ENCODE results near the gene ZC3H18. TPM values are rescaled to one million over a fixed set of nuclear protein-coding genes. Genes with fewer than 3 reads are reported as not detected.
A peak's percentile ranks its signal among the peaks of the same experiment; 100 is the strongest.

The ZC3H18 gene
- total and polyA plus RNA-seq, 10 of the 15 experiments (the other 5 are each of a cell fraction or from before 2014, with no cell fraction given): 1.0 to 58.3 (median 22.4) TPM

GRCh38 chr16:88651276-88651988 lies 81.2 kb downstream of the ZC3H18 start (continued):
- TF ChIP-seq PRDM15 (CRISPR knock-in tag; IDR thresholded peaks at IDR 0.05): no peak
- TF ChIP-seq PML (IDR thresholded peaks at IDR 0.05; ENCODE audit: low read length): peak; percentile 77
- TF ChIP-seq KDM1A (IDR thresholded peaks at IDR 0.05; ENCODE audit: borderline replicate concordance): no peak
- TF ChIP-seq CREM (IDR thresholded peaks at IDR 0.05; ENCODE audit: low read depth): peak; percentile 86
- TF ChIP-seq NFIC (IDR thresholded peaks at IDR 0.05; ENCODE audit: low read depth, low read length): no peak; the same call in 1 of the 2 replicates
- TF ChIP-seq CBX3 (IDR thresholded peaks at IDR 0.05; ENCODE audit: borderline replicate concordance, low read depth): no peak
- no peak for TF ChIP-seq CBX5 (IDR thresholded peaks at IDR 0.05; ENCODE audit: low read depth)
- no peak for TF ChIP-seq ZNF274 (IDR thresholded peaks at IDR 0.05; ENCODE audit: insufficient read depth, insufficient read length)
- peak; percentile 86 for TF ChIP-seq FOXK2 (IDR thresholded peaks at IDR 0.05)
- TF ChIP-seq EZH2 (IDR thresholded peaks at IDR 0.05; ENCODE audit: borderline replicate concordance, control insufficient read depth, low read depth, low read length): no peak
- no peak for TF ChIP-seq SREBF1 (IDR thresholded peaks at IDR 0.05; ENCODE audit: low read length)
- no peak; a peak in 2 of 4 replicates for TF ChIP-seq EP300 (IDR thresholded peaks at IDR 0.05; ENCODE audit: borderline replicate concordance in 1 of 2, control insufficient read depth in 1 of 2, low read depth in 2 of 2, low read length in 2 of 2)
- TF ChIP-seq YY1 (IDR thresholded peaks at IDR 0.05; ENCODE audit: low read depth, low read length): 0 out of 2 replicates have a peak, but pooled peaks have one; percentile 6
- TF ChIP-seq, protein P1, sequence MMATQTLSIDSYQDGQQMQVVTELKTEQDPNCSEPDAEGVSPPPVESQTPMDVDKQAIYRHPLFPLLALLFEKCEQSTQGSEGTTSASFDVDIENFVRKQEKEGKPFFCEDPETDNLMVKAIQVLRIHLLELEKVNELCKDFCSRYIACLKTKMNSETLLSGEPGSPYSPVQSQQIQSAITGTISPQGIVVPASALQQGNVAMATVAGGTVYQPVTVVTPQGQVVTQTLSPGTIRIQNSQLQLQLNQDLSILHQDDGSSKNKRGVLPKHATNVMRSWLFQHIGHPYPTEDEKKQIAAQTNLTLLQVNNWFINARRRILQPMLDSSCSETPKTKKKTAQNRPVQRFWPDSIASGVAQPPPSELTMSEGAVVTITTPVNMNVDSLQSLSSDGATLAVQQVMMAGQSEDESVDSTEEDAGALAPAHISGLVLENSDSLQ (IDR thresholded peaks at IDR 0.05): peak; percentile 91
- peak; percentile 98 for TF ChIP-seq SMARCA5 (IDR thresholded peaks at IDR 0.05)
- TF ChIP-seq USF2 (IDR thresholded peaks at IDR 0.05; ENCODE audit: borderline replicate concordance, low read depth, low read length): no peak
- TF ChIP-seq, protein P2, sequence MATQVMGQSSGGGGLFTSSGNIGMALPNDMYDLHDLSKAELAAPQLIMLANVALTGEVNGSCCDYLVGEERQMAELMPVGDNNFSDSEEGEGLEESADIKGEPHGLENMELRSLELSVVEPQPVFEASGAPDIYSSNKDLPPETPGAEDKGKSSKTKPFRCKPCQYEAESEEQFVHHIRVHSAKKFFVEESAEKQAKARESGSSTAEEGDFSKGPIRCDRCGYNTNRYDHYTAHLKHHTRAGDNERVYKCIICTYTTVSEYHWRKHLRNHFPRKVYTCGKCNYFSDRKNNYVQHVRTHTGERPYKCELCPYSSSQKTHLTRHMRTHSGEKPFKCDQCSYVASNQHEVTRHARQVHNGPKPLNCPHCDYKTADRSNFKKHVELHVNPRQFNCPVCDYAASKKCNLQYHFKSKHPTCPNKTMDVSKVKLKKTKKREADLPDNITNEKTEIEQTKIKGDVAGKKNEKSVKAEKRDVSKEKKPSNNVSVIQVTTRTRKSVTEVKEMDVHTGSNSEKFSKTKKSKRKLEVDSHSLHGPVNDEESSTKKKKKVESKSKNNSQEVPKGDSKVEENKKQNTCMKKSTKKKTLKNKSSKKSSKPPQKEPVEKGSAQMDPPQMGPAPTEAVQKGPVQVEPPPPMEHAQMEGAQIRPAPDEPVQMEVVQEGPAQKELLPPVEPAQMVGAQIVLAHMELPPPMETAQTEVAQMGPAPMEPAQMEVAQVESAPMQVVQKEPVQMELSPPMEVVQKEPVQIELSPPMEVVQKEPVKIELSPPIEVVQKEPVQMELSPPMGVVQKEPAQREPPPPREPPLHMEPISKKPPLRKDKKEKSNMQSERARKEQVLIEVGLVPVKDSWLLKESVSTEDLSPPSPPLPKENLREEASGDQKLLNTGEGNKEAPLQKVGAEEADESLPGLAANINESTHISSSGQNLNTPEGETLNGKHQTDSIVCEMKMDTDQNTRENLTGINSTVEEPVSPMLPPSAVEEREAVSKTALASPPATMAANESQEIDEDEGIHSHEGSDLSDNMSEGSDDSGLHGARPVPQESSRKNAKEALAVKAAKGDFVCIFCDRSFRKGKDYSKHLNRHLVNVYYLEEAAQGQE (IDR thresholded peaks at IDR 0.05; ENCODE audit: low read depth, low read length): peak; percentile 28; the same call in 1 of the 2 replicates
- TF ChIP-seq HDAC2 (IDR thresholded peaks at IDR 0.05): no peak
- TF ChIP-seq HDAC6 (IDR thresholded peaks at IDR 0.05; ENCODE audit: unreplicated experiment): no peak
- TF ChIP-seq TBL1XR1 (IDR thresholded peaks at IDR 0.05; ENCODE audit: low read depth, low read length): no peak; the same call in 1 of the 2 replicates
- peak; percentile 82 for TF ChIP-seq SP1 (IDR thresholded peaks at IDR 0.05; ENCODE audit: low read depth, low read length)

Data from GM12878 (cell line).